Right atrium auricular region (tissue), 2 donors: Measurements from ENCODE around the gene ALS2. TPM values are rescaled to one million over a fixed set of nuclear protein-coding genes. Genes with fewer than 3 reads are reported as not detected.

Experiments
- DNase-seq: peaks from one replicate; pipeline ENCODE4 v3.0.0-alpha.2; 2019; ENCODE audit warnings: low spot score
- H3K27ac ChIP-seq, 2 donors: fragments of 200-600 bp; sonication (generic); 1 replicate in 1 of 2; 2 replicates in 1 of 2; pipeline ENCODE4 v1.5.1; 2016 to 2019
- H3K27me3 ChIP-seq, 2 donors: fragments of 200-600 bp; sonication (generic); one replicate each; pipeline versions ENCODE4 v1.5.1 to v1.6.0; 2017 to 2019
- H3K36me3 ChIP-seq: fragments of 200-600 bp; sonication (generic); one replicate; pipeline ENCODE4 v1.5.1; 2016
- H3K4me1 ChIP-seq, 2 donors: fragments of 200-600 bp; sonication (generic); one replicate each; pipeline versions ENCODE4 v1.5.1 to v1.6.0; 2017 to 2019
- H3K4me3 ChIP-seq, 2 donors: fragments of 200-600 bp; sonication (generic); 1 replicate in 1 of 2; 2 replicates in 1 of 2; pipeline ENCODE4 v1.5.1; 2017 to 2019; ENCODE audit warnings: mild to moderate bottlenecking in 1 of 2, moderate library complexity in 1 of 2
- H3K9me3 ChIP-seq, 2 donors: fragments of 200-600 bp; sonication (generic); one replicate each; pipeline ENCODE4 v1.5.1; 2019
- CTCF ChIP-seq, 2 donors: fragments of 200-600 bp; sonication (generic); IDR thresholded peaks; one replicate each; pipeline ENCODE4 v1.5.1; 2019; ENCODE audit warnings: antibody characterized with exemption in 2 of 2
- total RNA-seq, 2 donors: library from RNA; depleted of rRNA; stranded (reverse); fragments of >200 nt; gene quantifications; one replicate each; pipeline ENCODE4 v1.1.0, GENCODE V29; 2016

Gene ALS2
- total RNA-seq, 2 donors from 2014 or later = 31.0 to 31.8 TPM

DNA sequence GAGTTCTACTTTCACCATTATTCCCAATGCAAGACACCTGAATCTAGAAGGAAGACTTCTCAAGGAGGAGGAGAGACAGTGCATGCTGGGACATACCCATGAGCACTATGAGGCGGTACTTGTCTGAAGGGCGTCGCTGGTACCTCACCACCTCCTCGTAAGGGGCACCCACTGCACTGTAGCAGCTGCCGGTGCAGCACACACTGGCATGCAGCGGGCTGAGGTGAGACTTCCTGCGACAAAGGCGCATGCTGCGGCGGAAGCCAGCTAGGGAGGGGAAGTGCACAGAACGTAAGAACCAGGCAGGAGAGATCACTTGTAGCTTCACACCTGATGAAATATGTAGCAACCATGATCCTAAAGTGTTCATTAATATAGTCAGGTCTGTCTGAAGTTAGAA lies 124.6 kb downstream of the ALS2 start:
- TF ChIP-seq CTCF (IDR thresholded peaks at IDR 0.05) = no peak
- no peak for DNase-seq
- Histone ChIP-seq H3K4me3 (no peak overlapping the region), H3K27me3 (no peaks in the 10 kb centered on the region), H3K27ac (no peak overlapping the region), H3K36me3 (no peaks in the 10 kb centered on the region), H3K4me1 (no peaks in the 10 kb centered on the region), H3K9me3 (no peaks in the 10 kb centered on the region)

GRCh38 chr2:201654616-201655384 lies 125.9 kb downstream of the ALS2 start:
- Histone ChIP-seq H3K9me3 (no peaks in the 10 kb centered on the region), H3K36me3 (no peaks in the 10 kb centered on the region), H3K4me1 (no peaks in the 10 kb centered on the region), H3K27me3 (no peaks in the 10 kb centered on the region), H3K4me3 (no peak overlapping the region), H3K27ac (no peak overlapping the region)
- no peak for TF ChIP-seq CTCF (IDR thresholded peaks at IDR 0.05)
- no peak for DNase-seq

DNA sequence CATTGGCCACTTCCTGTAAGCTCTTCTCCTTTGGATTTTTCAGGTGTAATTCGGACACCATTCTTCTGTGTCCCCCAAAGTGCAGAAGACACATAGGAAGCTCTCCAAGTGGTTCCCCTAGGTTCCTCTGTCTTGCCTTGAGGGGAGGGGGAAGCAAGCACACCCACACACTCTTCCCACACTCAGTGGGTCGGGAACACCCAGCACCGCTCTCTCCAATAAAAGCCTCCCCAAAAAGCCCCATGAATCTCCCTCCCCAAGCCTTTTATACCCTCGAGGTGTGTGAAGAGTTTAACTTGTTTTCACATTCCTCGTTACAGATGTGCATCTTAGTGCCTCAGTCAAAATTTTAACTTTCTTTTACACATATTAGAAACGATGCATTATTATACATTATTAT lies 127.5 kb downstream of the ALS2 start:
- Histone ChIP-seq H3K4me1 (no peaks in the 10 kb centered on the region), H3K4me3 (no peak overlapping the region), H3K36me3 (no peaks in the 10 kb centered on the region), H3K27me3 (no peaks in the 10 kb centered on the region), H3K9me3 (no peaks in the 10 kb centered on the region), H3K27ac (peak overlapping the region; percentile 0 to 49)
- DNase-seq = no peak
- TF ChIP-seq CTCF (IDR thresholded peaks at IDR 0.05) = no peak

Other genes starting within 250 kb of the ALS2 start
- 10 to 100 TPM; 15.8 to 18.4 TPM for gene TMEM237, start 137.4 kb downstream of the ALS2 start, total RNA-seq
- under 1 TPM in 1 of 2 donors, not detected in 1; 0.35 TPM for gene MPP4, start 82.3 kb downstream of the ALS2 start, total RNA-seq
- gene CDK15, start 25.6 kb upstream of the ALS2 start, total RNA-seq = not detected